HFFc6 (cell line): ENCODE results near the gene RBM23. TPM values are rescaled to one million over a fixed set of nuclear protein-coding genes. Genes with fewer than 3 reads are reported as not detected.
"Not testable (repeated sequence)": the region's sequence is repeated elsewhere in the genome, so short reads cannot be mapped to it uniquely, and the experiment has no call there.

Experiments
- DNase-seq: peaks from one replicate; pipeline ENCODE4 v3.0.0-alpha.2; 2018
- H3K27ac Mint-ChIP-seq: 2 replicates; pipeline ENCODE4 v1.8.0; 2020; ENCODE audit warnings: mild to moderate bottlenecking, mixed read lengths
- H3K27me3 Mint-ChIP-seq: 2 replicates; pipeline ENCODE4 v1.8.0; 2021; ENCODE audit warnings: mild to moderate bottlenecking, moderate library complexity, mixed read lengths; ENCODE audit not compliant: insufficient read depth
- H3K36me3 Mint-ChIP-seq: 2 replicates; pipeline ENCODE4 v1.8.0; 2021; ENCODE audit warnings: low read depth, mixed read lengths
- H3K4me1 Mint-ChIP-seq: 2 replicates; pipeline ENCODE4 v1.8.0; 2020; ENCODE audit warnings: low read depth, mixed read lengths
- H3K4me3 Mint-ChIP-seq: 2 replicates; pipeline ENCODE4 v1.8.0; 2020; ENCODE audit warnings: mild to moderate bottlenecking, moderate library complexity, mixed read lengths
- H3K9me3 Mint-ChIP-seq: 2 replicates; pipeline ENCODE4 v1.8.0; 2020; ENCODE audit warnings: mild to moderate bottlenecking, mixed read lengths
- CTCF ChIP-seq: fragments of 200-600 bp; sonication (generic); IDR thresholded peaks from 2 replicates; pipeline ENCODE4 v1.5.0; 2021; ENCODE audit warnings: antibody characterized with exemption, mild to moderate bottlenecking
- total RNA-seq, 6 experiments: library from RNA; stranded (reverse); fragmentation: NEBNext Ultra II Directional; extraction: Animal tissue kit (Norgen Biotek cat#: 25700); gene quantifications; 2 replicates in 1 of 6; 3 replicates in 5 of 6; pipeline ENCODE4 v1.2.3, GENCODE V29; 2021

RBM23 gene
- total RNA-seq, 6 experiments from 2014 or later: 43.5 to 56.8 (median 52.2) TPM

GRCh38 chr14:22915886-22916521, 2.9 kb downstream of the RBM23 start:
- H3K27me3 Mint-ChIP-seq: peaks cover 9% of the 10 kb centered on the region
- H3K4me1 Mint-ChIP-seq: peaks cover 32% of the 10 kb centered on the region
- H3K27ac Mint-ChIP-seq: no peak overlapping the region
- DNase-seq: no peak
- H3K36me3 Mint-ChIP-seq: peaks cover 45% of the 10 kb centered on the region
- H3K9me3 Mint-ChIP-seq: peaks cover 8% of the 10 kb centered on the region
- H3K4me3 Mint-ChIP-seq: no peak overlapping the region
- TF ChIP-seq CTCF: no peak

DNA sequence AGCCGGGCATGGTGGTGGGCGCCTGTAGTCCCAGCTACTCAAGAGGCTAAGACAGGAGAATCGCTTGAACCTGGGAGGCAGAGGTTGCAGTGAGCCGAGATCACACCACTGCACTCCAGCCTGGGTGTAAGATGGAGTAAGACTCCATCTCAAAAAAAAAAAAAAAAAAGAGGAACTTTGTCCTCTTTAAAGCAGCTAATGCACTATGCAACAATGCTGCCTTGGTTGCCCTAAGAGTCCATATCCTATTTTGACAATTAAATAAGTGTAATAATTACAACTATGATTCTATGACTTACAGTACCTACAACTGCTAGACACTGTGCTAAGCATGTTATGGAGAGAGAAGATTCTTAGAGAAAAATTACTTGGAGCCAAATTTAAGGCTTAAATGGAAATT, 4.1 kb downstream of the RBM23 start:
- H3K4me3 Mint-ChIP-seq, DNase-seq, H3K27ac Mint-ChIP-seq, H3K27me3 Mint-ChIP-seq, H3K9me3 Mint-ChIP-seq: not testable (repeated sequence)
- Mint-ChIP-seq H3K36me3 (peaks cover 35% of the 10 kb centered on the region), H3K4me1 (peaks cover 26% of the 10 kb centered on the region)

- no peak for TF ChIP-seq CTCF
- Mint-ChIP-seq H3K4me3 (no peak overlapping the region), H3K9me3 (no peaks in the 10 kb centered on the region), H3K27me3 (no peaks in the 10 kb centered on the region; the same call in 1 of the 2 replicates), H3K36me3 (peaks cover 25% of the 10 kb centered on the region), H3K27ac (no peak overlapping the region), H3K4me1 (no peaks in the 10 kb centered on the region)
- no peak for DNase-seq
Observed at GRCh38 chr14:22910916-22911315, 8.0 kb downstream of the RBM23 start.

DNA sequence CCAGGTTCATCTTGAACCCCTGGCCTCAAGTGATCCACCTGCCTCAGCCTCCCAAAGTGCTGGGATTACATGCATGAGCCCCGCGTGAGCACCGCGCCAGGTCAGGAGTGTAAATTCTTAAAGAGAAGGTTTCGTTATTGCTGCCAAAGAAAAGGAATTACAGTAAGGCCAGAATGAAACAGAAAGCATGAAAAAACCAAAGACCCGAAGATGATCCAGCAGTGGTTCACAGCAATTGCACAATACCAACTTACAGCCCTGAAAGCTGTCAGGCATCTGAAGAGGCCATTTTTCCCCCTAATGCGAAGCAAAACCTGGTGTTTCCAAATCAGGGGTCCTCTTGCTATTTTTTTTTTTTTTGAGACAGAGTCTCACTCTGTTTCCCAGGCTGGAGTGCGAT, 10.3 kb downstream of the RBM23 start:
- DNase-seq: no peak
- H3K36me3 Mint-ChIP-seq: peaks cover 37% of the 10 kb centered on the region

GRCh38 chr14:22907429-22907828, 11.5 kb downstream of the RBM23 start:
- H3K27ac Mint-ChIP-seq: no peak overlapping the region
- no peaks in the 10 kb centered on the region for H3K4me1 Mint-ChIP-seq
- TF ChIP-seq CTCF: no peak
- no peak overlapping the region for H3K4me3 Mint-ChIP-seq
- no peaks in the 10 kb centered on the region for H3K9me3 Mint-ChIP-seq
- H3K27me3 Mint-ChIP-seq: no peaks in the 10 kb centered on the region; the same call in 1 of the 2 replicates
- no peak for DNase-seq
- H3K36me3 Mint-ChIP-seq: peaks cover 38% of the 10 kb centered on the region

More for the DNA sequence above, 10.3 kb downstream of the RBM23 start:
- TF ChIP-seq CTCF: no peak
- Mint-ChIP-seq H3K27me3 (no peaks in the 10 kb centered on the region; the same call in 1 of the 2 replicates), H3K4me3 (no peak overlapping the region), H3K27ac (no peak overlapping the region), H3K9me3 (no peaks in the 10 kb centered on the region), H3K4me1 (no peaks in the 10 kb centered on the region)

GRCh38 chr14:22906073-22906472, 12.9 kb downstream of the RBM23 start:
- H3K36me3 Mint-ChIP-seq: peaks cover 40% of the 10 kb centered on the region
- H3K4me3 Mint-ChIP-seq: no peak overlapping the region
- H3K4me1 Mint-ChIP-seq: no peaks in the 10 kb centered on the region
- no peaks in the 10 kb centered on the region for H3K9me3 Mint-ChIP-seq
- H3K27ac Mint-ChIP-seq: no peak overlapping the region
- TF ChIP-seq CTCF: no peak
- H3K27me3 Mint-ChIP-seq: no peaks in the 10 kb centered on the region; the same call in 1 of the 2 replicates
- DNase-seq: no peak
